ENCODE data around the gene ZNF532.

DNA sequence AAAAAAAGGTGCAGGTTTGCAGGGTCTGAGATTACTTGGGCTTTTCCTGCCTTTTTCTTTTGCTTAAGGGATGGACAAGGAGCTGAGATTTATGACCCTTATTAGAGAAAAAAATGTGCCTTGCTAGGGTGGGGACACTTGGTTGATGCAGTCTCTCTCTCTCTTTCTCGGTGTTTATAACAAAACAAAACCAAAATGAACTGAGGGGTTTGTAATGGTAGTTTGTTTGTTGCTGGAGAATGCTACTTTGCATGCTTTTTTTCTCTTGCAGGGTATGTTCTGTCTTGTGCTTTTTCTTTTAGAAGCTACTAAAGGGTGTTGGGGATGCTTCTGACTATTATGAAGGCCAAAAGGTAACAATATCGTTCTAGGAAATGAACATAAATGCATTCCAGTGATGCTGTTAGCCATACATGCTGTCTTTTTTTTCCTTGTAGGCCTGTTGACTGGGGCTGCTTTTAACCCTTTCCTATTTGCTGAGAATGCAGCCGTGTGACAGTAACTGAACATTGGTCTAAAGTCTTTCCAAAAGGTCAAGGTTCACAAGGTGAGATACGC, 435 bp downstream of the ZNF532 start:
- TF ChIP-seq CTCF (optimal IDR thresholded peaks at IDR 0.05 in 1 of 3, IDR thresholded peaks at IDR 0.05 in 1 of 3, conservative IDR thresholded peaks at IDR 0.05 in 1 of 3; ENCODE audit: extremely low read depth in 1 of 3, insufficient read depth in 2 of 3, low read length in 3 of 3): no peak
- no peak for TF ChIP-seq EZH2 (IDR thresholded peaks at IDR 0.05; ENCODE audit: low read length)

Data from keratinocyte (primary cell).